Measurements from ENCODE around the gene APBB3.

DNA sequence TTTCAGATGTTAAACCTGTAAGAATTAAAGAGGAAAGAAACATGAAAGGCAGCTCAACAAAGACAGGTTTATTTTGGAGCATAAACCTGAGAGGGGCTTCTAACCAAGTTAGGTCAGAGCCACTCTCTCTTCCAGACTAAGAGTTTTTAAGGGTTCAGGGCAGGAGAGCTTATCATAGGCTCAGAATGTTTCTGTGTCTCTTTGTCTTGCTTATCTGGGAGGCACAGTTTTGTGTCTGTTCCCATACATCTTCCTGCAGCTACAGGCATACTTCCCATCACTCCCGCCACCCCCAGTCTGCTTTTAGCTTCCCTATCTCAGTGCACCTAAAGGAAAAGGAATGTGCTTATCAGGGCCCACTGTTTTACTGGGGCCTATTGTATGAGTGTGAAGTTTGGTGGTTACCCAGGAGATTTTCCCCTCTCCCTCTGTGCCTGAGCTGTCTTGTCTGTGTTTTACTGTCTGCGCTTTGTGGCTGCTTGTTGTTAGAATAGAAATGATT, 46.7 kb upstream of the APBB3 start:
- TF ChIP-seq, protein P1, sequence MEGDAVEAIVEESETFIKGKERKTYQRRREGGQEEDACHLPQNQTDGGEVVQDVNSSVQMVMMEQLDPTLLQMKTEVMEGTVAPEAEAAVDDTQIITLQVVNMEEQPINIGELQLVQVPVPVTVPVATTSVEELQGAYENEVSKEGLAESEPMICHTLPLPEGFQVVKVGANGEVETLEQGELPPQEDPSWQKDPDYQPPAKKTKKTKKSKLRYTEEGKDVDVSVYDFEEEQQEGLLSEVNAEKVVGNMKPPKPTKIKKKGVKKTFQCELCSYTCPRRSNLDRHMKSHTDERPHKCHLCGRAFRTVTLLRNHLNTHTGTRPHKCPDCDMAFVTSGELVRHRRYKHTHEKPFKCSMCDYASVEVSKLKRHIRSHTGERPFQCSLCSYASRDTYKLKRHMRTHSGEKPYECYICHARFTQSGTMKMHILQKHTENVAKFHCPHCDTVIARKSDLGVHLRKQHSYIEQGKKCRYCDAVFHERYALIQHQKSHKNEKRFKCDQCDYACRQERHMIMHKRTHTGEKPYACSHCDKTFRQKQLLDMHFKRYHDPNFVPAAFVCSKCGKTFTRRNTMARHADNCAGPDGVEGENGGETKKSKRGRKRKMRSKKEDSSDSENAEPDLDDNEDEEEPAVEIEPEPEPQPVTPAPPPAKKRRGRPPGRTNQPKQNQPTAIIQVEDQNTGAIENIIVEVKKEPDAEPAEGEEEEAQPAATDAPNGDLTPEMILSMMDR (IDR thresholded peaks at IDR 0.05; ENCODE audit: borderline replicate concordance, extremely low read depth, low read length, poor library complexity, severe bottlenecking): no peak
- TF ChIP-seq EZH2 (IDR thresholded peaks at IDR 0.05; ENCODE audit: borderline replicate concordance, low read depth, low read length, severe bottlenecking): no peak
